CD4-positive, alpha-beta T cell treated with Interleukin-15 for 4 hours (primary cell): ENCODE results near the gene ECE1.

ENCODE experiments used
- DNase-seq: peaks from one replicate; pipeline ENCODE4 v3.0.0-alpha.2; 2020; ENCODE audit warnings: low spot score

Gene ECE1

GRCh38 chr1:21325731-21326387 lies 35.6 kb upstream of the ECE1 start:
- DNase-seq: no peak

- no peak for DNase-seq
These were observed 35.0 kb upstream of the ECE1 start for GRCh38 chr1:21325231-21325718.

DNA sequence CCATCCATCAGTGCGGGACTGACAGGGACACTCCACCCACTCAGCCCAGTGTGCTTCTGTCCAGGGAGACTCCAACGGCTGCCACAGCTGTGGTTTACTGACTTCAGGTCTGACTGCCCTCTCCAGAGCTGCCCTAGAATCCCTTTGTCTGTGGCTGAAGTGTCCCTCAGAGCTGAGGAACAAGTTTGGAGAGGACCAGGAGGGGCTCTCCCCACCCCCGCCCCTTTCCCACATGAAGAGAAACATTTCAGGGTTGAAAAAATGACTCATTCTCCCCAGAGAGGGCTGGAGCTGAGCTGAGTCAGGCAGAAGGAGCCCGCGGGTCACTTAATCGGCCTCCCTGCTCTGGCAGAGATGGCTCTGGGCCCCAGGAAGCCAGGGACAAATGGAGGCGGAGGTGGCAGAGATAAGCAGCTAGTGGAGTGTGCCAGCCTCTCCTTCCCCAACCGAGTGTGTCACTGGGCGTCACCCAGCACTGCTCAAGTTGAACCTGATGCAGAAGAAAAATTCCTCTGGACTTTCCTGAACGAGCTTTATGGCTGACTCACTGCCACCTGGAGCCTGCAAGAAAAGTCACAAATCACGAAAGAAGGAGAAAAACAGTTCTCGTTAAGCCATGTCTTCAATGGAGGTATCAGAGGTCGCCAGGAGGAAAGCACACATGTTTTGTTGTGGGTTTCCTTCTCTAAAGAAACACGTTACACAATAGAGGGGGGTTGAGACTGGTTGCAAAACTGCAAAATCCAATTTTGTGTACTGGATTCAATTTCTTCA lies 34.3 kb upstream of the ECE1 start:
- peak; percentile 65 for DNase-seq

DNA sequence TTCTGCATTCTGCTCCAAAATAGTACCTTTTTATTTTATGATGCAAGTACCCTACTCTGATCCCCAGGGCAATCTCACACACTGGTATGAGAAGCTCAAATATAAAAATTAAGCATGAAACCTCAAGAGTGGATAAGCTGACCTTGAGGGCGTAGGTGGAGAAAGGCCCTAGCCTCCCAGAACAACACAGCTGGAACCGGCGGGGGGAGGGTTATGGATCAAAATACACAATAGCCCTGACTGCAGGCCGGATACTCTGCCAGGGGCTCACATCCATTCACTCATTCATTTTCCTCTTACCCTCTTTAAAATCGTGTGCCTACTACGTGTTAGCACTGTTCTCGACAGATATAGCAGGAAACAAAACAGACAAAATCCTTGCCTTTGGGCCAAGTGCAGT lies 32.8 kb upstream of the ECE1 start:
- DNase-seq: no peak

DNA sequence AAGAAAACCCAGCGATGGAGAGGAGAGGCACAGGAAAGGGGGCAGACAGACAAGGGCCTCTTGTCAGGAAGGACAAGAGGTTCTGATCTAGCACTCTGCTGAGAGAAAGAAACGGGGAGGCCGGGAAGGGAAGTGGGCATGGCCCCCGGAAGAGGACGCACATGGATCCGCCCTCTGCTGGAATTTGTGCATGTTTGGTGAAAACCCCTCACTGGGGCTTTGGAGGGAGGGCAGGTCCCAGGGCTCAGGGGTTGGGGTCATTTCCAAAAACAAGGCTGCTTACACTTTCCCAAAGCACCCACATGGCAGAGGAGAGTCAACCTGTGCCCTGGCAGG lies 32.4 kb upstream of the ECE1 start:
- DNase-seq: no peak

DNA sequence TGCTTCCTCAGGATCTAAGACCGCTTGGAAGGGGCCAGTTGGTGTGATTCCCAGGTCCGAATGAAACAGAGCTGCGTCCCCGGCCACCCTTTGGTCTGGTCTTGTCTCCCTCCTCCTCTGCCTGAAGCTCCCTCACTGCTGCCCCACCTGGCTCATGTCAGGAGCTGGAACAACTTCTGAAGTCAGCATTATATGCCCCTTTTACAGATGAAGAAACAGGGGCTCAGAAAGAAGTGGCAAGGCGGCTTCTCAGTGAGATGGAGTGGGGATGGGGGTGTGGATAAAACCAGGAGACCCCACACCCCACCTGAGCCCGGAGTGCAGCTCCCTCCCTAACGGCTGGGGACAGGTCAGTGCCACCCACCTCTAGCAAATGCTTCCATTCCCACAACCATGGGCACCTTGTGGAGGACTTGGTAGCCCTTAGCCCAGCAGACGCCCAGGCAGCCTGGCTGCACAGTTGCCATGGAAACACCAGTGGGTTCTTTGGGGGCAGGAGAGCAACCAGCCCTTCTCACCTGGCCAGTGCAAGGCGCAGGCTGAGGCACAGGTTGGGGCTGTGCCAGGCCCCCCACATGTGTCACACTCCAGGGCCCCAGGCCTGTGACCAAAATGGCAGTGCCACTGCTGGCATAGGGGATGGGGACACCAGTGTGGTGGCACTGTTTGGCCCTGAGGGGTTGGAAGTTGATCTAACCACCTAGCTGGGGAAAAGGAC lies 31.9 kb upstream of the ECE1 start:
- no peak for DNase-seq

DNA sequence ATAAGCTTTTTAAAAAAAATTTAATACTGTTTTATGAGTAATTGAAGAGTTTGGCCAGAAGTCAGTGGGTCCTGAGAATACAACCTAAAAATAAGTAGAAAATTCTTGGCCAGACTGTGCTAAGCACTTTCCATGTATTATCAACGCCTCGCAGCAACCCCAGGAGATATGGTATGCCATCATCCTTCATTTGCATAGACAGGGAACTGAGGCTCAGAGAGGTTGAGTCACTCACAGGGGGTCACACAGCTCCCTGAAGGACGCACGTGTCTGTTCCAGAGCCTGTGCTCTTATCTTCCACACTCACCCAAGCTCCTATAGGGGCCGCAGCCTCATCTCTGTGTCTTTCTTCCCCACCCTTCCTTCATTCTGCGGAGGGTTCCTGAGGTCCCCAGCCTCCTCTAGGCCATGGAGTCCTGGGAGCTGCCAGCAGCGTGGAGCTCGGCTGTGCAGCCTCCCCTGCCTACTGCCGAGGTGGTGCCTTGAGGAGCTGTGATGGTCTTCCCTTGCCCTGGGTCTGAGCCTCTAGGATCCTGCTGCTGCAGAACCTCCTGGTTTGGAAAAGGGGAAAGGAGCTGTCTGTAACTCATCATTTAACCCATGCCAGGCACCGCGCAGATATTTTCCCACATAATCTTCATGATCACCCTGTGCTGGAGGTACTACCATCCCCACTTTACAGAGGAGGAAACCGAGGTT lies 30.3 kb upstream of the ECE1 start:
- DNase-seq: no peak

DNA sequence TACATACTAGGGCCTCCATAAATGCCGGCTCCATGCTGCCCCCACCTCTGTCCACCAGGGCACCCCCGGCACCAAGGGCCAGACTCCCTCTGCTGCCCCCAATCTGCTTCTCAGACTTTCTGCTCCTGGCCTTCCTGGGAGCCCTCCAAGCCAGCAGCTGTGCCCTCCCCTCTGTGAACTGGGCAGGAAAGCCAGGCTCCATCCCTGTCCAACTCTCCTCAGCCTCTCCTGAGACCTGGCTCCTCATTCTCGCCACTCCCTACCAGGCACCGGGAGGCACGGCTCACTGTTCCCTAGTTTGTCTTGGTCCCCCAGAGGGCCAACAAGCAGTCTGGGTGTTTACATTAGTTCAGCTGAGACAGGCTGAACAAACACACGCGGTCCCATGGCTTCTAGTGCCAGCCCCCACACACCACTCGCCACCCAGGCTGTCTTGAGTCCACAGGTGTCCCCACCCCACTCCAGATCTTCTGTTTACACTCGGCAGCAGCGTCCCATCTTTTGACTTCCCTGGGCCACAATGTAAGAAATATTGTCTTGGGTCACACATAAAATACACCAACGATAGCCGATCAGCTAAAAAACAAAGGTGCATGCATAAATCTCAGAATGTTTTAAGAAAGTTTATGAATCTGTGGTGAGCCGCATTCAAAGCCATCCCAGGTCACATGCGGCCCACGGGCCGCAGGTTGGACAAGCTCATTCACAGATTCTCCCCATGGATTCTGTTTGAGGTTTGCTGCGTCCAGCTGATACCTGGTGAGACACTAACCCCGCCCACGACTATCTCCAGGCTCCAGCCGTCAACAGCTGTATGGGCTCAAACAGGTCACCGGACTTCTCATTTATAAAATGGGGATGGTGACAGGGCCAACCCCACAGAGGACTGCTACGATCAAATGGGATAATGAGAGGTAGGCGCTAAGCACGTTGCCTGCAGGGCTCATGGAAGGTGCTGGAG lies 29.5 kb upstream of the ECE1 start:
- no peak for DNase-seq

DNA sequence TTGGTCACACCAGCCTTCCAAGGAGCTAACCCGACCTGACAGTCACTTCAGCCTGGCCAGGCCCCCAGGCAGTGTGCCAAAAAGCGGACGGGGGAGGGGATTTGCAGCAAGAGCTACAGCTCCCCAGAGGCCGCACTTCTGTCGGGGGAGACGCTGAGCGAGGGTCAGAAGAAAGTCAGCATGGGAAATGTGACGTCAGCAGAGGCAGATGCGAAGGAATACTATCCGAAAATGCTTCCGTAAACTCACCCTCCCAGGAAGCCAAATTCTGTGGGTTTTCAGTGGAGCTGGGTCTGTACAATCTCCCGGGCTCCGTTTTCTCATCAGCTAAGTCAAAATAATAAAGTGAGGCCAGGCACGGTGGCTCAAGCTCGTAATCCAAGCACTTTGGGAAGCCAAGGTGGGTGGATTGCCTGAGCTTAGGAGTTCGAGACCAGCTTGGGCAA lies 28.5 kb upstream of the ECE1 start:
- DNase-seq: no peak

- no peak for DNase-seq
These were observed 27.9 kb upstream of the ECE1 start for GRCh38 chr1:21318057-21318713.

- DNase-seq: no peak
These were observed 27.4 kb upstream of the ECE1 start for GRCh38 chr1:21317690-21318043.

DNA sequence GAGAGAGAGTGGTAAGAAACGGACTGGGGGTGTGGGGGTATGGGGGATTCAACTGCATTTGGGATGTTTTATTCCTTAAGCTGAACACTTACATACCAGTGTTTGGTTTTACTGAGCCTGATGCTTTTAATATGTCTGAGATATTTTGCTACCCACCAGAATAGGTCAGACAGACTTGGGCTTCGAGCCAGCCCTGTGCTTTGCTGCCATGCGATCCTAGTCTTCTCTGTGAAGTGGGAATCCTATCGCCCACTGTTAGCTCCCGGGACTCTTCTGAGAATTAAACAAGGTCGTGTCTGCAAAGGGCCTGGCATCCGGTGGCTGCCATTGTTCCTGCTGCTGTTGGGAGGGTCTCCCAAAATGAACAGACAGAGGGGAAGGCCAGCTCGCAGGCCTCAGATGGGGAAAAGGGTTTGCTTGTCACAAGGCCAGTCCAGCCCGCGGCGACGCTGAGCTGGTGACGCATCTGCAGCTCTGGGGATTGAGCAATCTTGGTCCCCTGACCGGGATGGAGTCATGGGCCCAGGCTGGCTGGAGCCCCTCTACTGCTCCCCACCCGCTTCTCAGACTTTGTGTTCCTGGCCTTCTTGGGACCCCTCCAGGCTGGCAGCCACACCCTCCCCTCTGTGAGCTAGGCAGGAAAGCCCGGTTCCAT lies 26.9 kb upstream of the ECE1 start:
- no peak for DNase-seq

GRCh38 chr1:21314743-21315396 lies 24.6 kb upstream of the ECE1 start:
- no peak for DNase-seq

DNA sequence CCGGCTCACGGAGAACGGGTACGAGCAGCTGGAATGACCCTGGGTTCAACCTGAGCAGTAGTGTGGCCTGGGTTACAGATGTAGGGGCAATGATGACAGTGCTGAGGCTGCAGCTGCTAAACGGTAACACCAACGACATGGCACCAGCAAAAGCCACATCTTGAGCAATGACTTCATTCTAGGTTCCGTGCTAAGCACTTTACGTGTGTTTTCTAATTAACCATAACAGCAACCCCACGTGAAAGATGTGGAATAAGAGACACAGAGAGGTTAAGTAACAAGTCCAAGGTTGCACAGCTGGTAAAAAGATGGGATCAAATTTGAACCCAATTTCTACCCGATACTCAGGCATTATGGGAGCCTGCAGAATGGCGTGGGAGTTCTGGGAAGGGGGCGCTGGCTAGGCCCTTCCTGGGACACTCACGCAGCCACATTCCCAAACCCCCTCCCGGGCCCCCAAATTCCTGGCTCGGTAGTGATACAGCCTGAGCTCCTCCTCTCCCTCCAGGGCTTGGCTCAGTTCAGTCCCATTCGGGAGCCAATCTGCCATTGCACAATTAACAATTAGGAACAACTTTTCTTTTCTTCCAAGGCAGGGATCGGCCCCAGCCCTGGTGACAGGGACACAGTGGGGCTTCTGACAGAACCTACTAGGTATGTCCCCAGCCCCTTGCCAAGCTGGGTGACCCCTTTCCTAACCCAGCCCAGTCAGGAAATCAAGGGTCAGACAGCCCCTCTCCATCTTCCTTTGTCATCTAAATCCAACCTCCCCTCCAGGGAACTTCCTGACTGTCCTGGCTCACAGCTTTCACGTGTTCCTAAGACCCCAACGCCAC lies 23.8 kb upstream of the ECE1 start:
- DNase-seq: no peak

DNA sequence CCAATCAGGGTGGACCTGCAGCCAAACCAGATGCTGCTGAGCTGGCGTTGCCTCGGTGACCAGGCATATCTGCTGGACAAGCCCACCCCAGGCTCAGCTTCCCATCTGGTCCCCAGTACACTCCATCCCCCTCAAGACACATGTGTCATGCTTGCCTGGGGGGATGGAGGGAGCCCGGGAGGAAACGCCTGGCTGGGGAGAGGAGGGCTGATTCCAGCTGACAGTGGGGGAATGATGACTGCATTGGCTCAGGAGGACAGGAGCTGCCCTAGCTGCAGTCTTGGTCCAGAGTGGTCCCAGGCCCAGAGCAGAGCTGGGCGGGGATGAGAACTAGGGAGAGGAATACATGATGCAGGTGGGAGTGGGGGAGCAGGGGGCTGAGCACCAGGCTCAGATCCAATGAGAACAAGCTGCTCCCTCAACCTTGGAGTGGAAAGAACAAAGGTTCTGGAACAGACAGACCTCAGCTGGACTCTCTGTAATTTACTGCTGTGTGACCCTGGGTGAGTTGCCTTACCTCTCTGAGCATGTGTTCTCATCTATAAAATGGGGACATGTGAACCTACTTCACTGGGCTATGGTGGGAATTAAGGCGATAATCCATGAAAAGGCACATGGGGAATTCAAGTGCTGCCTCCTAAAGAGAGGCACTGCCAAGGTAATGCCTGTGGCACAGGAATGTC lies 23.1 kb upstream of the ECE1 start:
- no peak for DNase-seq

DNA sequence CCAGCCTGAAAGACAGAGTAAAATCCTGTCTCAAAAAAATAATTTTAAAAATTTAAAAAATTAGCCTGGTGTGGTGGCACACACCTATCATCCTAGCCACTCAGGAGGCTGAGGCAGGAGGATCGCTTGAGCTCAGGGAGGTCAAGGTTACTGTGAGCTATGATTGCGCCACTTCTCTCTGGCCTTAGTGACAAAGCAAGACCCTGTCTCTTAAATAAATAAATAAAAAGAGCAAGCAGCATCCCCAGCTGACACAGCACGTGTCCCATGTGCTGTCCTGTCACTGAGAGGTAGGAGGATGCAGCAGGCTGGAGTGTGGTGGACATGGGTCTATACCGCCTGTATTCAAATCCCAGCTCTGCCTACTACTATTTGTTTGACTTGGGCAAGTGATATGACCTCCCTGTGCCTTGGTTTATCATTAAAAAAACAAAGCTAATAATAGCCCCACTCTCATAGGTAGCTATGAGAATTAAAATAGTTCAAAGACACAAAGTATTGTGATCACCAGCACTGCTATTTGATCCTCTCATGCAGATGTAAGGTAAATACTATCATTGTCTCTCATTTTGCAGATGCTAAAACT lies 22.2 kb upstream of the ECE1 start:
- DNase-seq: no peak

DNA sequence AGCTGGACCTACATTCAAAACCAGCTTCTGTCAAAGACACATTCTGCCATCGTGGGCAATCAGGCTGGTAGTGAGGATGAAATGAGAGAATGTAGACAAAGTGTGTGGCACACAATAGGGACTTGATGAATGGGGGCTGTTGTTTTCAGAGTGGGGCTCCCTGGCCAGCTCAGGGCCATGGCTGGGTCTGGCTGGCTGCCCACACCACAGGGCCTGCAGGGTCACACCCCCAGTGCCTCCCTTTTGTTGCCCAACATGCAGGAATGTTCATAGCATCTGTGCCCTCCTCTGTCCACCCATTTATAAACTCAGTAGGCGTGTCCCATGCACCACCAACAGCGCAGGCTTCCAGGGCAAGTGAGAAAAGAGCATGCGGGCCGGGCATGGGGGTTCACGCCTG lies 20.8 kb upstream of the ECE1 start:
- DNase-seq: no peak
